ENCODE results near the gene FGG.

The FGG gene

GRCh38 chr4:154560419-154560801 is 52.0 kb downstream of the FGG start:
- no peaks in the 10 kb centered on the region for H3K4me1 ChIP-seq (ENCODE audit: control insufficient read depth, insufficient read depth, low read length)
- H3K9ac ChIP-seq (ENCODE audit: low read depth, low read length) = no peak overlapping the region
- no peak overlapping the region for H3K4me3 ChIP-seq (ENCODE audit: low read depth, low read length)
- no peaks in the 10 kb centered on the region for H3K36me3 ChIP-seq (ENCODE audit: control insufficient read depth, insufficient read depth, low read length)
- no peaks in the 10 kb centered on the region for H3K9me3 ChIP-seq (ENCODE audit: control insufficient read depth, insufficient read depth, low read length)
- no peaks in the 10 kb centered on the region for H3K27me3 ChIP-seq (ENCODE audit: control insufficient read depth, insufficient read depth, low read length)

- Histone ChIP-seq H3K4me1 (ENCODE audit: control insufficient read depth, insufficient read depth, low read length) (no peaks in the 10 kb centered on the region), H3K4me3 (ENCODE audit: low read depth, low read length) (no peak overlapping the region), H3K9me3 (ENCODE audit: control insufficient read depth, insufficient read depth, low read length) (no peaks in the 10 kb centered on the region), H3K27me3 (ENCODE audit: control insufficient read depth, insufficient read depth, low read length) (no peaks in the 10 kb centered on the region), H3K36me3 (ENCODE audit: control insufficient read depth, insufficient read depth, low read length) (no peaks in the 10 kb centered on the region), H3K9ac (ENCODE audit: low read depth, low read length) (no peak overlapping the region)
These were observed 52.7 kb downstream of the FGG start for GRCh38 chr4:154559494-154560418.

GRCh38 chr4:154559141-154559493 is 53.3 kb downstream of the FGG start:
- Histone ChIP-seq H3K36me3 (ENCODE audit: control insufficient read depth, insufficient read depth, low read length) (no peaks in the 10 kb centered on the region), H3K9me3 (ENCODE audit: control insufficient read depth, insufficient read depth, low read length) (no peaks in the 10 kb centered on the region), H3K4me1 (ENCODE audit: control insufficient read depth, insufficient read depth, low read length) (no peaks in the 10 kb centered on the region), H3K9ac (ENCODE audit: low read depth, low read length) (no peak overlapping the region), H3K27me3 (ENCODE audit: control insufficient read depth, insufficient read depth, low read length) (no peaks in the 10 kb centered on the region), H3K4me3 (ENCODE audit: low read depth, low read length) (no peak overlapping the region)
